Endometrial microvascular endothelial cells (primary cell): Measurements from ENCODE around the gene TMEM9. TPM values are rescaled to one million over a fixed set of nuclear protein-coding genes. Genes with fewer than 3 reads are reported as not detected.

Experiments
- in situ Hi-C: cut with HindIII; loops from 2 replicates; pipeline ENCODE4 v1.10.0; 2017; ENCODE audit warnings: low sequenced_read_pairs, low pct_unique_long_range_greater_than_20kb; ENCODE audit errors: inconsistent ontology term
- total RNA-seq: library from RNA; depleted of rRNA; stranded (reverse); fragments of >200 nt; gene quantifications from one replicate; pipeline ENCODE4 v1.2.3, GENCODE V29; 2015; ENCODE audit errors: inconsistent ontology term

Gene TMEM9
- total RNA-seq, 1 donor from 2014 or later: 50.4 TPM

- in situ Hi-C loops: no loop called here
Measured at GRCh38 chr1:201094832-201095231, 59.4 kb downstream of the TMEM9 start.

- in situ Hi-C loops: no loop called here
Measured at GRCh38 chr1:201093962-201094361, 60.3 kb downstream of the TMEM9 start.

- in situ Hi-C loops: no loop called here
Measured at GRCh38 chr1:201093561-201093960, 60.7 kb downstream of the TMEM9 start.

- in situ Hi-C loops: no loop called here
Measured at GRCh38 chr1:201092738-201093137, 61.5 kb downstream of the TMEM9 start.

GRCh38 chr1:201091256-201091655, 63.0 kb downstream of the TMEM9 start:
- in situ Hi-C loops: no loop called here

GRCh38 chr1:201090541-201090940, 63.7 kb downstream of the TMEM9 start:
- in situ Hi-C loops: no loop called here

GRCh38 chr1:201089596-201089995, 64.7 kb downstream of the TMEM9 start:
- in situ Hi-C loops: no loop called here

GRCh38 chr1:201088901-201089525, 65.3 kb downstream of the TMEM9 start:
- in situ Hi-C loops: no loop called here

GRCh38 chr1:201088395-201088794, 65.9 kb downstream of the TMEM9 start:
- in situ Hi-C loops: no loop called here

- in situ Hi-C loops: no loop called here
Measured at GRCh38 chr1:201085902-201086735, 68.2 kb downstream of the TMEM9 start.

Other genes with a start within 250 kb of the TMEM9 start
- 1.6 TPM for gene KIF21B, start 130.8 kb downstream of the TMEM9 start, total RNA-seq
- gene CACNA1S, start 42.0 kb downstream of the TMEM9 start, total RNA-seq: not detected
- not detected for gene ASCL5, start 27.3 kb downstream of the TMEM9 start, total RNA-seq
- gene IGFN1, start 36.4 kb upstream of the TMEM9 start, total RNA-seq: not detected
- not detected for gene PKP1, start 129.0 kb upstream of the TMEM9 start, total RNA-seq
- gene TNNT2, start 223.2 kb upstream of the TMEM9 start, total RNA-seq: not detected
- not detected for gene LAD1, start 244.8 kb upstream of the TMEM9 start, total RNA-seq